IMR-90 (cell line): ENCODE results near the gene MEGF11.

Experiments used
- POLR2A ChIP-seq: IDR thresholded peaks from 2 replicates; pipeline ENCODE4 v1.6.1; 2012; ENCODE audit warnings: mild to moderate bottlenecking, low read depth, low read length
- RCOR1 ChIP-seq: IDR thresholded peaks from 2 replicates; pipeline ENCODE4 v1.6.1; 2012; ENCODE audit warnings: mild to moderate bottlenecking, low read length, improper control_type of control experiment; ENCODE audit not compliant: insufficient replicate concordance
- RFX5 ChIP-seq: IDR thresholded peaks from 2 replicates; pipeline ENCODE4 v1.8.0; 2012; ENCODE audit warnings: low read depth, mild to moderate bottlenecking, low read length, moderate library complexity
- SMC3 ChIP-seq: fragments of 150-350 bp; IDR thresholded peaks from 2 replicates; pipeline ENCODE4 v1.6.1; 2016; ENCODE audit warnings: low read depth, mild to moderate bottlenecking, antibody characterized with exemption, low read length, moderate library complexity
- TF ChIP-seq, protein P1 (sequence below): conservative IDR thresholded peaks from 2 replicates; pipeline ENCODE4 v1.5.1; 2012; ENCODE audit warnings: mild to moderate bottlenecking, low read depth, low read length, improper control_type of control experiment

DNA sequence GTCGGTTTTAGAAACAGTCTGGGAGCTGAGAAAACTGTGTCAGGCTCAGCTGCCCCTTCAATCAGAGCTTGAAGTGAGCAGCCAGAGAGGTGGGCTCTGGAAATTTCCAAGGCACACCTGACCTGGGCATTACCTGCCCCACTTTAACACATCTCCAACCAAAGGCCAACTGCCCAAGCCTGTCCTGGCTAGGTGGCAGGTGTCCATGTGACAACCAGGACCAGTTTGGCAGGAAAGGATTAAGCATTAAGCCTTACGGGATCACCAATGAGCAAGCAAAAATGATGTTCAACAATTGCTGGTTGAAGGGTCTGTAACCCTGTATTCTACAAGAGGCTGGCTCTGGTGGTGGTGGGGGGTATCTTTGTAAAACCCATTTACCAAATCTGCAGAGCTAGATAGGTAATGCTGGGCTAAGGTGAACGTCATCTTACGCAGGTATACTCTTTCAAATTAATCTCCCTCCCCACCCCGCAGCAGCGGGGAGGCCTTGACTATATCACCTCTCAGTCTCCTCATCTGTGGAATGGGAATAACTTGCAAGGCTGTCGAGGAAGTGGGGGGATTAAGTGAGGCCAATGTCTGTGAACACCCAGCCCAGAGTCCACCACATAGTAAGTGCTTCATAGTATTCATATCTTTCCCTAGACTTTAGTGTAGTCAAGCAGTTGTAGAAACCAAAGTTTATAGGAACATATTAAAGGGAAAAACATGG lies 183.2 kb downstream of the MEGF11 start:
- TF ChIP-seq RFX5 = no peak
- TF ChIP-seq POLR2A = no peak
- TF ChIP-seq, protein P1, sequence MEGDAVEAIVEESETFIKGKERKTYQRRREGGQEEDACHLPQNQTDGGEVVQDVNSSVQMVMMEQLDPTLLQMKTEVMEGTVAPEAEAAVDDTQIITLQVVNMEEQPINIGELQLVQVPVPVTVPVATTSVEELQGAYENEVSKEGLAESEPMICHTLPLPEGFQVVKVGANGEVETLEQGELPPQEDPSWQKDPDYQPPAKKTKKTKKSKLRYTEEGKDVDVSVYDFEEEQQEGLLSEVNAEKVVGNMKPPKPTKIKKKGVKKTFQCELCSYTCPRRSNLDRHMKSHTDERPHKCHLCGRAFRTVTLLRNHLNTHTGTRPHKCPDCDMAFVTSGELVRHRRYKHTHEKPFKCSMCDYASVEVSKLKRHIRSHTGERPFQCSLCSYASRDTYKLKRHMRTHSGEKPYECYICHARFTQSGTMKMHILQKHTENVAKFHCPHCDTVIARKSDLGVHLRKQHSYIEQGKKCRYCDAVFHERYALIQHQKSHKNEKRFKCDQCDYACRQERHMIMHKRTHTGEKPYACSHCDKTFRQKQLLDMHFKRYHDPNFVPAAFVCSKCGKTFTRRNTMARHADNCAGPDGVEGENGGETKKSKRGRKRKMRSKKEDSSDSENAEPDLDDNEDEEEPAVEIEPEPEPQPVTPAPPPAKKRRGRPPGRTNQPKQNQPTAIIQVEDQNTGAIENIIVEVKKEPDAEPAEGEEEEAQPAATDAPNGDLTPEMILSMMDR = no peak
- TF ChIP-seq RCOR1 = no peak
- TF ChIP-seq SMC3 = no peak
